ENCODE results near the gene GNA12. TPM values are rescaled to one million over a fixed set of nuclear protein-coding genes. Genes with fewer than 3 reads are reported as not detected.

The GNA12 gene
- total and polyA plus RNA-seq, 9 of the 15 experiments (the other 6 are each of a cell fraction or from before 2014, with no cell fraction given) = 0.65 to 32.7 (median 9.6) TPM

DNA sequence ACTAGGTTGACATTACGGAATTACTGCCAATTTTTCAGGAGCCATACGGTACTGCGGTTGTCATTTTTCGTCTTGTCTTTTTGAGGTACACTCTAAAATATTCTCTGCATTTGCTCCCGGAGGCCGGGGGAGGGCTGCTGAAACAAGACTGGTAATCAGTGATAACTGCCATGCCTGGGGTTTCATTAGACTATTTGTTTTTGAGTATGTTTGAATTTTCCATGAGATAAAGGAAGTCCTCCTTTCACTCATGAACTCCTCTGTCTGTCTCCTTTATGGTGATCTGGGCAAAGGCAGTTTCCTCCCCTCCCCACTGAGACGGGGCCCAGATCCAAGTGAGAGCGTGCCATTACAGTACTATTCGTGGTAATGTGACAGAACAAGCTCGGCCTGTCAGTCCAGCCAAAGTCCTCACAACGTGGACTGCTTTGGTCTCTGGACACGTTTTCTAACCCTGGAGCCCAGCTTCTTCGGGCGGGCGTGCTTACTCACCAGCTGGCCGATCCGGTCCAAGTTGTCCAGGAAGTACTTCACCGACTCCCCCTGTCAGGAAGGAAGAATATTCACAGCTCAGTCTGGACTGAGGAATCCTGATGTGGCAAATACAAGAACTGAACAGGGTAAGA, 111.0 kb downstream of the GNA12 start (continued):
- TF ChIP-seq ZNF644 (tag; IDR thresholded peaks at IDR 0.05; ENCODE audit: low read depth) = 0 out of 2 replicates have a peak, but pooled peaks have one; percentile 51
- 0 out of 2 replicates have a peak, but pooled peaks have one; percentile 47 for TF ChIP-seq SMARCA4 (IDR thresholded peaks at IDR 0.05)
- TF ChIP-seq, protein P1, sequence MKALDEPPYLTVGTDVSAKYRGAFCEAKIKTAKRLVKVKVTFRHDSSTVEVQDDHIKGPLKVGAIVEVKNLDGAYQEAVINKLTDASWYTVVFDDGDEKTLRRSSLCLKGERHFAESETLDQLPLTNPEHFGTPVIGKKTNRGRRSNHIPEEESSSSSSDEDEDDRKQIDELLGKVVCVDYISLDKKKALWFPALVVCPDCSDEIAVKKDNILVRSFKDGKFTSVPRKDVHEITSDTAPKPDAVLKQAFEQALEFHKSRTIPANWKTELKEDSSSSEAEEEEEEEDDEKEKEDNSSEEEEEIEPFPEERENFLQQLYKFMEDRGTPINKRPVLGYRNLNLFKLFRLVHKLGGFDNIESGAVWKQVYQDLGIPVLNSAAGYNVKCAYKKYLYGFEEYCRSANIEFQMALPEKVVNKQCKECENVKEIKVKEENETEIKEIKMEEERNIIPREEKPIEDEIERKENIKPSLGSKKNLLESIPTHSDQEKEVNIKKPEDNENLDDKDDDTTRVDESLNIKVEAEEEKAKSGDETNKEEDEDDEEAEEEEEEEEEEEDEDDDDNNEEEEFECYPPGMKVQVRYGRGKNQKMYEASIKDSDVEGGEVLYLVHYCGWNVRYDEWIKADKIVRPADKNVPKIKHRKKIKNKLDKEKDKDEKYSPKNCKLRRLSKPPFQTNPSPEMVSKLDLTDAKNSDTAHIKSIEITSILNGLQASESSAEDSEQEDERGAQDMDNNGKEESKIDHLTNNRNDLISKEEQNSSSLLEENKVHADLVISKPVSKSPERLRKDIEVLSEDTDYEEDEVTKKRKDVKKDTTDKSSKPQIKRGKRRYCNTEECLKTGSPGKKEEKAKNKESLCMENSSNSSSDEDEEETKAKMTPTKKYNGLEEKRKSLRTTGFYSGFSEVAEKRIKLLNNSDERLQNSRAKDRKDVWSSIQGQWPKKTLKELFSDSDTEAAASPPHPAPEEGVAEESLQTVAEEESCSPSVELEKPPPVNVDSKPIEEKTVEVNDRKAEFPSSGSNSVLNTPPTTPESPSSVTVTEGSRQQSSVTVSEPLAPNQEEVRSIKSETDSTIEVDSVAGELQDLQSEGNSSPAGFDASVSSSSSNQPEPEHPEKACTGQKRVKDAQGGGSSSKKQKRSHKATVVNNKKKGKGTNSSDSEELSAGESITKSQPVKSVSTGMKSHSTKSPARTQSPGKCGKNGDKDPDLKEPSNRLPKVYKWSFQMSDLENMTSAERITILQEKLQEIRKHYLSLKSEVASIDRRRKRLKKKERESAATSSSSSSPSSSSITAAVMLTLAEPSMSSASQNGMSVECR (CRISPR knock-in tag; IDR thresholded peaks at IDR 0.05) = peak; percentile 41
- no peak; the same call in 1 of the 2 replicates for TF ChIP-seq ZNF134 (CRISPR knock-in tag; conservative IDR thresholded peaks at IDR 0.05)
- peak; percentile 24; the same call in 1 of the 2 replicates for TF ChIP-seq TEAD4 (IDR thresholded peaks at IDR 0.05; ENCODE audit: low read length)
- TF ChIP-seq TEAD4 (CRISPR knock-in tag; IDR thresholded peaks at IDR 0.05; ENCODE audit: borderline replicate concordance) = no peak
- TF ChIP-seq JUN (IDR thresholded peaks at IDR 0.05; ENCODE audit: borderline replicate concordance, low read depth, low read length) = peak; percentile 36; the same call in 1 of the 2 replicates
- TF ChIP-seq JUN (CRISPR knock-in tag; IDR thresholded peaks at IDR 0.05; ENCODE audit: borderline replicate concordance) = no peak
- TF ChIP-seq POLR2B (IDR thresholded peaks at IDR 0.05; ENCODE audit: low read depth, partially characterized antibody) = no peak
- TF ChIP-seq, protein P2, sequence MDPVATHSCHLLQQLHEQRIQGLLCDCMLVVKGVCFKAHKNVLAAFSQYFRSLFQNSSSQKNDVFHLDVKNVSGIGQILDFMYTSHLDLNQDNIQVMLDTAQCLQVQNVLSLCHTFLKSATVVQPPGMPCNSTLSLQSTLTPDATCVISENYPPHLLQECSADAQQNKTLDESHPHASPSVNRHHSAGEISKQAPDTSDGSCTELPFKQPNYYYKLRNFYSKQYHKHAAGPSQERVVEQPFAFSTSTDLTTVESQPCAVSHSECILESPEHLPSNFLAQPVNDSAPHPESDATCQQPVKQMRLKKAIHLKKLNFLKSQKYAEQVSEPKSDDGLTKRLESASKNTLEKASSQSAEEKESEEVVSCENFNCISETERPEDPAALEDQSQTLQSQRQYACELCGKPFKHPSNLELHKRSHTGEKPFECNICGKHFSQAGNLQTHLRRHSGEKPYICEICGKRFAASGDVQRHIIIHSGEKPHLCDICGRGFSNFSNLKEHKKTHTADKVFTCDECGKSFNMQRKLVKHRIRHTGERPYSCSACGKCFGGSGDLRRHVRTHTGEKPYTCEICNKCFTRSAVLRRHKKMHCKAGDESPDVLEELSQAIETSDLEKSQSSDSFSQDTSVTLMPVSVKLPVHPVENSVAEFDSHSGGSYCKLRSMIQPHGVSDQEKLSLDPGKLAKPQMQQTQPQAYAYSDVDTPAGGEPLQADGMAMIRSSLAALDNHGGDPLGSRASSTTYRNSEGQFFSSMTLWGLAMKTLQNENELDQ (CRISPR knock-in tag; IDR thresholded peaks at IDR 0.05; ENCODE audit: borderline replicate concordance) = no peak
- TF ChIP-seq NR2C1 (IDR thresholded peaks at IDR 0.05) = peak; percentile 41
- 0 out of 2 replicates have a peak, but pooled peaks have one; percentile 53 for TF ChIP-seq NR2C1 (tag; IDR thresholded peaks at IDR 0.05)
- TF ChIP-seq, protein P3, sequence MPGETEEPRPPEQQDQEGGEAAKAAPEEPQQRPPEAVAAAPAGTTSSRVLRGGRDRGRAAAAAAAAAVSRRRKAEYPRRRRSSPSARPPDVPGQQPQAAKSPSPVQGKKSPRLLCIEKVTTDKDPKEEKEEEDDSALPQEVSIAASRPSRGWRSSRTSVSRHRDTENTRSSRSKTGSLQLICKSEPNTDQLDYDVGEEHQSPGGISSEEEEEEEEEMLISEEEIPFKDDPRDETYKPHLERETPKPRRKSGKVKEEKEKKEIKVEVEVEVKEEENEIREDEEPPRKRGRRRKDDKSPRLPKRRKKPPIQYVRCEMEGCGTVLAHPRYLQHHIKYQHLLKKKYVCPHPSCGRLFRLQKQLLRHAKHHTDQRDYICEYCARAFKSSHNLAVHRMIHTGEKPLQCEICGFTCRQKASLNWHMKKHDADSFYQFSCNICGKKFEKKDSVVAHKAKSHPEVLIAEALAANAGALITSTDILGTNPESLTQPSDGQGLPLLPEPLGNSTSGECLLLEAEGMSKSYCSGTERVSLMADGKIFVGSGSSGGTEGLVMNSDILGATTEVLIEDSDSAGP (CRISPR knock-in tag; IDR thresholded peaks at IDR 0.05) = no peak
- peak; percentile 72 for TF ChIP-seq ARID1B (IDR thresholded peaks at IDR 0.05)
- peak; percentile 41; the same call in 1 of the 2 replicates for TF ChIP-seq SP1 (CRISPR knock-in tag; IDR thresholded peaks at IDR 0.05)
- peak; percentile 54; the same call in 1 of the 2 replicates for TF ChIP-seq GABPA (tag; conservative IDR thresholded peaks at IDR 0.05; ENCODE audit: low read depth)
- TF ChIP-seq COPS2 (conservative IDR thresholded peaks at IDR 0.05) = no peak
- TF ChIP-seq XRCC4 (IDR thresholded peaks at IDR 0.05; ENCODE audit: extremely low read depth, insufficient read depth, insufficient read length) = no peak
- 0 out of 2 replicates have a peak, but pooled peaks have one; percentile 1 for TF ChIP-seq SPI1 (IDR thresholded peaks at IDR 0.05; ENCODE audit: borderline replicate concordance, low read depth, low read length)

Measured in K562 (cell line).